Measurements from ENCODE around the gene PRELID3B.

- TF ChIP-seq EZH2phosphoT487 (IDR thresholded peaks at IDR 0.05; ENCODE audit: borderline replicate concordance, low read length) = no peak
- TF ChIP-seq, protein P1, sequence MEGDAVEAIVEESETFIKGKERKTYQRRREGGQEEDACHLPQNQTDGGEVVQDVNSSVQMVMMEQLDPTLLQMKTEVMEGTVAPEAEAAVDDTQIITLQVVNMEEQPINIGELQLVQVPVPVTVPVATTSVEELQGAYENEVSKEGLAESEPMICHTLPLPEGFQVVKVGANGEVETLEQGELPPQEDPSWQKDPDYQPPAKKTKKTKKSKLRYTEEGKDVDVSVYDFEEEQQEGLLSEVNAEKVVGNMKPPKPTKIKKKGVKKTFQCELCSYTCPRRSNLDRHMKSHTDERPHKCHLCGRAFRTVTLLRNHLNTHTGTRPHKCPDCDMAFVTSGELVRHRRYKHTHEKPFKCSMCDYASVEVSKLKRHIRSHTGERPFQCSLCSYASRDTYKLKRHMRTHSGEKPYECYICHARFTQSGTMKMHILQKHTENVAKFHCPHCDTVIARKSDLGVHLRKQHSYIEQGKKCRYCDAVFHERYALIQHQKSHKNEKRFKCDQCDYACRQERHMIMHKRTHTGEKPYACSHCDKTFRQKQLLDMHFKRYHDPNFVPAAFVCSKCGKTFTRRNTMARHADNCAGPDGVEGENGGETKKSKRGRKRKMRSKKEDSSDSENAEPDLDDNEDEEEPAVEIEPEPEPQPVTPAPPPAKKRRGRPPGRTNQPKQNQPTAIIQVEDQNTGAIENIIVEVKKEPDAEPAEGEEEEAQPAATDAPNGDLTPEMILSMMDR (IDR thresholded peaks at IDR 0.05; ENCODE audit: low read depth, low read length, poor library complexity, severe bottlenecking) = no peak
Observed at GRCh38 chr20:59063358-59064213, 21.0 kb upstream of the PRELID3B start.

Measured in DOHH2 (cell line).